ENCODE data around the gene IRF2BPL. TPM values are rescaled to one million over a fixed set of nuclear protein-coding genes. Genes with fewer than 3 reads are reported as not detected.

IRF2BPL gene
- total and polyA plus RNA-seq, 9 of the 15 experiments (the other 6 are each of a cell fraction or from before 2014, with no cell fraction given): 0.52 to 21.6 (median 2.5) TPM

DNA sequence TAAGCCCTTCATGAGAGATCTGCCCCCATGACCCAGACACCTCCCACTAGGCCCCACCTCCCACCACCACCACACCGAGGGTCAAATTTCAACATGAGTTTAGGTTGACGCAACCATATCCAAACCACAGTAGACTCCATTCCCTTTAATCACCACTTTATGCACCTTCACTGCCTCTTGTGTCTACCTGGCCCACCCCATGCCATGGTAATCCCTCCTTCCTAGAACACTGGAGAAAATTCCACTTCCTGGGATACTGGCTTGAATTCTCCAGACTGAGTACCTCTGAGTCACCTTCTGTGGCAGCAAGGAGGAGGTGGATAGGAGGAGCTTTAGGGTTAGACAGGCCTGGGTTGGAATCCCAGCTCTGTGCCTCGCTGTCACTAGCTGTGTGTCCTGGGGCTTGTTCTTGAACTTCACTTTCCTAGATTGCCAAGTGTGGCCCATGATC is 43.5 kb upstream of the IRF2BPL start (continued):
- TF ChIP-seq, protein P1, sequence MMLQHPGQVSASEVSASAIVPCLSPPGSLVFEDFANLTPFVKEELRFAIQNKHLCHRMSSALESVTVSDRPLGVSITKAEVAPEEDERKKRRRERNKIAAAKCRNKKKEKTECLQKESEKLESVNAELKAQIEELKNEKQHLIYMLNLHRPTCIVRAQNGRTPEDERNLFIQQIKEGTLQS (IDR thresholded peaks at IDR 0.05): peak; percentile 22; the same call in 1 of the 2 replicates
- TF ChIP-seq, protein P1 (CRISPR knock-in tag; conservative IDR thresholded peaks at IDR 0.05): no peak
- no peak for TF ChIP-seq ZNF134 (CRISPR knock-in tag; conservative IDR thresholded peaks at IDR 0.05)

DNA sequence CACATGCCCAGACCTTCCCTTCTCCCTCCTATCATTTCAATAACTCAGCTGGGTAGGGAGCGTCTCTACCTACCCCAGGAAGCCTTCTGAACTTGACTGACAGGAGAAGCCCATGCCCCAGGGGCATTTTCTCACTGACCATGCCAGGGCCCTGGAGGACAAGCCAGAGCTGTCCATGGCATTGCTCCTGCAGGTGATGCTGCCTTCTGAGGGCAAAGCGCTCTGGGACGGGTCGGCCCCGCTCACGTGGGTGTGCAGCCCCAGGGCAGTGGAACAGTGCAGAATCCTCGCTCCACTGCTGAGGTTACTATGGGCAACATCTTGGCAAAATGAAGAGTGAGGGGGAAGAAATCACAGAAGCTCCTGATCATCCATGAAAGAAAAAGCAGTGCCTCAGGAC is 41.0 kb upstream of the IRF2BPL start:
- Histone ChIP-seq H3K4me1 (replicated peaks in 1 of 2; ENCODE audit: control insufficient read depth in 2 of 2, insufficient read depth in 2 of 2, low read length in 2 of 2) (peaks cover 0 to 8% of the 10 kb centered on the region in 2 experiments; a peak in 3 of 5 replicates), H2AFZ (ENCODE audit: low read depth, low read length) (no peak overlapping the region), H3K4me3 (no peak overlapping the region), H3K36me3 (ENCODE audit: control insufficient read depth, insufficient read depth, low read length) (no peaks in the 10 kb centered on the region), H3K79me2 (ENCODE audit: control insufficient read depth, insufficient read depth, low read length) (no peaks in the 10 kb centered on the region), H4K20me1 (replicated peaks; ENCODE audit: control insufficient read depth, insufficient read depth, low read length) (no peaks in the 10 kb centered on the region; the same call in 1 of the 2 replicates), H3K4me2 (ENCODE audit: insufficient read depth, low read length) (no peak overlapping the region), H3K9me1 (ENCODE audit: control insufficient read depth, insufficient read depth, low read length) (no peaks in the 10 kb centered on the region), H3K9ac (ENCODE audit: insufficient read depth in 1 of 2, low read depth in 2 of 2, low read length in 2 of 2) (no peak overlapping the region), H3K27me3 (ENCODE audit: control insufficient read depth in 2 of 2, insufficient read depth in 2 of 2, low read length in 2 of 2) (peaks cover 0 to 10% of the 10 kb centered on the region in 2 experiments; a peak in 2 of 5 replicates), H3K27ac (ENCODE audit: extremely low read depth, low read depth, low read length) (no peak overlapping the region), H3K9me3 (replicated peaks; ENCODE audit: control insufficient read depth, insufficient read depth, low read depth, low read length) (no peaks in the 10 kb centered on the region)
- 0% methylated on average over 1 of the region's 7 CpGs for WGBS (ENCODE audit: insufficient coverage, low coverage, missing lambda C conversion rate)
- in situ Hi-C loops (cut with MboI): loop anchor here (25.0 kb wide), 1 partner anchor 357 kb away; no protein-coding TSS in a partner anchor
- TF ChIP-seq NCOR1 (IDR thresholded peaks at IDR 0.05) (no peak), ZFPM2 (CRISPR knock-in tag; IDR thresholded peaks at IDR 0.05) (no peak), SMARCE1 (IDR thresholded peaks at IDR 0.05) (no peak), ZNF445 (CRISPR knock-in tag; IDR thresholded peaks at IDR 0.05; ENCODE audit: low read depth) (no peak), MXI1 (IDR thresholded peaks at IDR 0.05; ENCODE audit: low read depth, low read length) (no peak), MAFK (IDR thresholded peaks at IDR 0.05; ENCODE audit: low read length) (no peak), ZNF695 (CRISPR knock-in tag; IDR thresholded peaks at IDR 0.05) (no peak)
- TF ChIP-seq, protein P2, sequence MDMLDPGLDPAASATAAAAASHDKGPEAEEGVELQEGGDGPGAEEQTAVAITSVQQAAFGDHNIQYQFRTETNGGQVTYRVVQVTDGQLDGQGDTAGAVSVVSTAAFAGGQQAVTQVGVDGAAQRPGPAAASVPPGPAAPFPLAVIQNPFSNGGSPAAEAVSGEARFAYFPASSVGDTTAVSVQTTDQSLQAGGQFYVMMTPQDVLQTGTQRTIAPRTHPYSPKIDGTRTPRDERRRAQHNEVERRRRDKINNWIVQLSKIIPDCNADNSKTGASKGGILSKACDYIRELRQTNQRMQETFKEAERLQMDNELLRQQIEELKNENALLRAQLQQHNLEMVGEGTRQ (CRISPR knock-in tag; IDR thresholded peaks at IDR 0.05): no peak
- TF ChIP-seq, protein P3, sequence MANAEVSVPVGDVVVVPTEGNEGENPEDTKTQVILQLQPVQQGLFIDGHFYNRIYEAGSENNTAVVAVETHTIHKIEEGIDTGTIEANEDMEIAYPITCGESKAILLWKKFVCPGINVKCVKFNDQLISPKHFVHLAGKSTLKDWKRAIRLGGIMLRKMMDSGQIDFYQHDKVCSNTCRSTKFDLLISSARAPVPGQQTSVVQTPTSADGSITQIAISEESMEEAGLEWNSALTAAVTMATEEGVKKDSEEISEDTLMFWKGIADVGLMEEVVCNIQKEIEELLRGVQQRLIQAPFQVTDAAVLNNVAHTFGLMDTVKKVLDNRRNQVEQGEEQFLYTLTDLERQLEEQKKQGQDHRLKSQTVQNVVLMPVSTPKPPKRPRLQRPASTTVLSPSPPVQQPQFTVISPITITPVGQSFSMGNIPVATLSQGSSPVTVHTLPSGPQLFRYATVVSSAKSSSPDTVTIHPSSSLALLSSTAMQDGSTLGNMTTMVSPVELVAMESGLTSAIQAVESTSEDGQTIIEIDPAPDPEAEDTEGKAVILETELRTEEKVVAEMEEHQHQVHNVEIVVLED (CRISPR knock-in tag; IDR thresholded peaks at IDR 0.05): no peak
- TF ChIP-seq, protein P4, sequence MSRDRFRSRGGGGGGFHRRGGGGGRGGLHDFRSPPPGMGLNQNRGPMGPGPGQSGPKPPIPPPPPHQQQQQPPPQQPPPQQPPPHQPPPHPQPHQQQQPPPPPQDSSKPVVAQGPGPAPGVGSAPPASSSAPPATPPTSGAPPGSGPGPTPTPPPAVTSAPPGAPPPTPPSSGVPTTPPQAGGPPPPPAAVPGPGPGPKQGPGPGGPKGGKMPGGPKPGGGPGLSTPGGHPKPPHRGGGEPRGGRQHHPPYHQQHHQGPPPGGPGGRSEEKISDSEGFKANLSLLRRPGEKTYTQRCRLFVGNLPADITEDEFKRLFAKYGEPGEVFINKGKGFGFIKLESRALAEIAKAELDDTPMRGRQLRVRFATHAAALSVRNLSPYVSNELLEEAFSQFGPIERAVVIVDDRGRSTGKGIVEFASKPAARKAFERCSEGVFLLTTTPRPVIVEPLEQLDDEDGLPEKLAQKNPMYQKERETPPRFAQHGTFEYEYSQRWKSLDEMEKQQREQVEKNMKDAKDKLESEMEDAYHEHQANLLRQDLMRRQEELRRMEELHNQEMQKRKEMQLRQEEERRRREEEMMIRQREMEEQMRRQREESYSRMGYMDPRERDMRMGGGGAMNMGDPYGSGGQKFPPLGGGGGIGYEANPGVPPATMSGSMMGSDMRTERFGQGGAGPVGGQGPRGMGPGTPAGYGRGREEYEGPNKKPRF (IDR thresholded peaks at IDR 0.05; ENCODE audit: low read depth, low read length): no peak
- no TSS peak for BruUV-seq (replicated peaks)
- ChIA-PET CTCF (ENCODE audit: low intra/inter-chr PET ratio) (interaction anchor here (0.8 to 4.9 kb wide), 4 partner anchors 25 to 193 kb away, joined by 3 to 57 read pairs (median 30); no protein-coding TSS in a partner anchor), POLR2A (interaction anchor here (0.9 kb wide), 1 partner anchor 25 kb away, joined by 3 read pairs; no protein-coding TSS in a partner anchor)
- no peak for FAIRE-seq
- DNase-seq (ENCODE audit: extremely low read depth in 1 of 4, low spot score in 3 of 4): no peak
- ATAC-seq: no peak
- intact Hi-C loops (cut with micrococcal nuclease): no loop called here

Data from K562 (cell line).